Measurements from ENCODE around the gene RYR1. TPM values are rescaled to one million over a fixed set of nuclear protein-coding genes. Genes with fewer than 3 reads are reported as not detected.

Gene RYR1
- total and polyA plus RNA-seq, 2 of the 8 experiments (the other 6 are each of a cell fraction or from before 2014, with no cell fraction given) = 5.8 to 11.8 TPM

- CTCF ChIA-PET (ENCODE audit: partially characterized antibody) = interaction anchor here (0.6 to 1.4 kb wide), 3 partner anchors 16 to 315 kb away, joined by 3 to 4 read pairs (median 3); no protein-coding TSS in a partner anchor
- H3K36me3 ChIP-seq (ENCODE audit: control insufficient read depth in 2 of 4, insufficient read depth in 4 of 4, low read length in 3 of 4) = peaks cover 0 to 11% (median 0%) of the 10 kb centered on the region in 4 experiments; a peak in 1 of 8 replicates
Measured at GRCh38 chr19:38400361-38400760, 33.1 kb upstream of the RYR1 start.

More at GRCh38 chr19:38400361-38400760, 33.1 kb upstream of the RYR1 start:
- H3K4me3 ChIP-seq (ENCODE audit: extremely low read depth in 1 of 4, insufficient read depth in 2 of 4, low read depth in 3 of 4, low read length in 4 of 4) = no peak overlapping the region
- H3K4me2 ChIP-seq (ENCODE audit: insufficient read depth in 1 of 2, low read depth in 2 of 2, low read length in 2 of 2) = no peak overlapping the region
- TF ChIP-seq GTF2F1 (IDR thresholded peaks at IDR 0.05; ENCODE audit: borderline replicate concordance, low read depth, low read length) = no peak
- TF ChIP-seq RXRA (IDR thresholded peaks at IDR 0.05; ENCODE audit: insufficient read depth, low read depth, low read length) = no peak
- no peak for TF ChIP-seq ASH2L (IDR thresholded peaks at IDR 0.05; ENCODE audit: low read length)
- TF ChIP-seq TAF1 (IDR thresholded peaks at IDR 0.05; ENCODE audit: low read depth, low read length) = no peak
- TF ChIP-seq TCF12 (IDR thresholded peaks at IDR 0.05; ENCODE audit: low read depth, low read length) = no peak
- TF ChIP-seq TAF7 (optimal IDR thresholded peaks at IDR 0.05; ENCODE audit: borderline replicate concordance, low read depth, low read length) = no peak
- no peak for TF ChIP-seq SP4 (IDR thresholded peaks at IDR 0.05; ENCODE audit: low read length)
- TF ChIP-seq TEAD4 (IDR thresholded peaks at IDR 0.05; ENCODE audit: low read depth, low read length) = no peak
- no peak for TF ChIP-seq KDM1A (IDR thresholded peaks at IDR 0.05; ENCODE audit: borderline replicate concordance, low read length)
- no peak for TF ChIP-seq ATF3 (IDR thresholded peaks at IDR 0.05; ENCODE audit: insufficient read depth, low read depth, low read length)
- no peak for TF ChIP-seq PHF8 (conservative IDR thresholded peaks at IDR 0.05; ENCODE audit: low read depth, low read length)
- no peak for TF ChIP-seq GABPA (IDR thresholded peaks at IDR 0.05; ENCODE audit: borderline replicate concordance, insufficient read depth, low read length)
- TF ChIP-seq POLR2A (IDR thresholded peaks at IDR 0.05; ENCODE audit: control extremely low read depth in 1 of 2, low read depth in 2 of 2, low read length in 2 of 2) = no peak
- no peak for TF ChIP-seq NANOG (IDR thresholded peaks at IDR 0.05; ENCODE audit: insufficient read depth, low read depth, low read length, poor library complexity, severe bottlenecking)
- H3K56ac ChIP-seq (replicated peaks; ENCODE audit: insufficient read length, low read depth, low read length) = no peak overlapping the region
- H4K91ac ChIP-seq (replicated peaks; ENCODE audit: insufficient read length, low read length) = no peak overlapping the region
- H2AFZ ChIP-seq (ENCODE audit: low read length) = no peak overlapping the region
- H3K9me3 ChIP-seq (ENCODE audit: insufficient read depth in 2 of 2, low read depth in 1 of 2, low read length in 1 of 2) = no peaks in the 10 kb centered on the region
- H3K4ac ChIP-seq (replicated peaks; ENCODE audit: insufficient read length, low read depth, low read length) = no peak overlapping the region
- no peak overlapping the region for H2BK120ac ChIP-seq (replicated peaks; ENCODE audit: low read depth, low read length)
- H3K79me1 ChIP-seq (ENCODE audit: low read depth, low read length) = no peaks in the 10 kb centered on the region
- no peak overlapping the region for H3K18ac ChIP-seq (ENCODE audit: extremely low read depth, low read length)
- H3K9ac ChIP-seq (replicated peaks in 1 of 4; ENCODE audit: extremely low read depth in 1 of 4, low read depth in 3 of 4, low read length in 3 of 4) = no peak overlapping the region
- FAIRE-seq (no peak), DNase-seq (ENCODE audit: low read depth in 1 of 2, low spot score in 2 of 2) (no peak)
- no peak overlapping the region for H2AK5ac ChIP-seq (ENCODE audit: low read depth, low read length)
- peak overlapping the region; percentile 40; the same call in 1 of the 2 replicates for H2BK15ac ChIP-seq (ENCODE audit: low read length)
- no peak overlapping the region for H4K5ac ChIP-seq (ENCODE audit: insufficient read length, low read depth, low read length)
- H3K27ac ChIP-seq (ENCODE audit: low read depth, low read length) = no peak overlapping the region
- H3K14ac ChIP-seq (ENCODE audit: insufficient read length) = no peak overlapping the region
- no peak overlapping the region for H3K23ac ChIP-seq (ENCODE audit: insufficient read length)
- H4K20me1 ChIP-seq (replicated peaks in 1 of 2; ENCODE audit: control insufficient read depth in 1 of 2, insufficient read depth in 2 of 2, low read length in 2 of 2) = no peaks in the 10 kb centered on the region
- no peak overlapping the region for H2BK5ac ChIP-seq (ENCODE audit: low read depth, low read length)
- peaks cover 5% of the 10 kb centered on the region; the same call in 1 of the 2 replicates for H3K23me2 ChIP-seq (ENCODE audit: low read depth, low read length)
- no peak overlapping the region; the same call in 1 of the 2 replicates for H4K8ac ChIP-seq (ENCODE audit: extremely low read depth, insufficient read depth, low read length)
- POLR2A ChIA-PET (ENCODE audit: partially characterized antibody) = interaction anchor here (0.6 to 6.1 kb wide), 8 partner anchors 11 to 115 kb away, joined by 3 to 38 read pairs (median 4); partner anchors contain the start of genes GGN and SPRED3
- H2BK20ac ChIP-seq (ENCODE audit: low read length) = no peak overlapping the region
- 73% methylated on average over 5 of the region's 5 CpGs; no CpG with 5 or more reads in 1 of the 2 experiments for WGBS, 2 experiments (ENCODE audit: extremely low coverage in 1 of 2, insufficient coverage in 1 of 2, insufficient read length in 1 of 2, insufficient replicate concordance in 2 of 2, low coverage in 1 of 2, low lambda C conversion rate in 2 of 2, missing lambda C conversion rate in 1 of 2)
- no peak overlapping the region for H2BK12ac ChIP-seq (ENCODE audit: low read depth, low read length)
- no peaks in the 10 kb centered on the region for H3K79me2 ChIP-seq (ENCODE audit: control insufficient read depth in 1 of 2, insufficient read depth in 2 of 2, low read length in 2 of 2)
- no peaks in the 10 kb centered on the region; a peak in 2 of 7 replicates for H3K4me1 ChIP-seq (replicated peaks in 1 of 4; ENCODE audit: control insufficient read depth in 3 of 4, insufficient read depth in 4 of 4, low read length in 3 of 4)
- H3K27me3 ChIP-seq (replicated peaks in 1 of 4; ENCODE audit: control insufficient read depth in 3 of 4, extremely low read depth in 1 of 4, insufficient read depth in 3 of 4, low read length in 3 of 4) = peaks cover 2 to 46% (median 43%) of the 10 kb centered on the region in 4 experiments
